Measurements from ENCODE around the gene TTN. TPM values are rescaled to one million over a fixed set of nuclear protein-coding genes. Genes with fewer than 3 reads are reported as not detected.

The TTN gene
- total RNA-seq, 1 donor from 2014 or later: under 0.01 TPM

DNA sequence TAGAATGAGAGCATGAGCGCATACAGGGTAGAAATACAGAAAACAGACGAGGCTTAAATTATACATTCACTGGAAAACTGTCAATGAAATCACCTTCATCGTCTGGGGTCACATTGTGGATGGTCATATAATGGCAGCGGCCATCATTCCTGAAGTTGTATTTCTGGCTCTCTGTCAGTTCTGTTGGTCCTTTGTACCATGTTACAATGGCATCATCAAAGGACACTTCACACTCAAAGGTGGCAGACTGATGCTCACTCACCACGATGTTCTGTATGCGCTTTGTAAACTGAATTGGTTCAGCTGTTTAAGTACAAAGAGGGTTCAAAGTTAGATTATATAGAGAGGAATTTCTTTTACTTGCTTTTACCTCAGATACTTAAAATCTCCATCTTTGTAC is 104.9 kb downstream of the TTN start:
- no peak for TF ChIP-seq CTCF (IDR thresholded peaks at IDR 0.05; ENCODE audit: insufficient read depth, low read length, severe bottlenecking)
- FAIRE-seq (no peak), DNase-seq (ENCODE audit: low read depth) (no peak)
- Histone ChIP-seq H3K4me3 (ENCODE audit: low read depth, low read length) (no peak overlapping the region), H3K36me3 (ENCODE audit: control insufficient read depth, insufficient read depth, low read length) (no peaks in the 10 kb centered on the region), H3K27me3 (ENCODE audit: control insufficient read depth, insufficient read depth, low read length) (peaks cover 1% of the 10 kb centered on the region)

GRCh38 chr2:178700922-178701342 is 106.3 kb downstream of the TTN start:
- DNase-seq (ENCODE audit: low read depth): peak; percentile 46
- TF ChIP-seq CTCF (IDR thresholded peaks at IDR 0.05; ENCODE audit: insufficient read depth, low read length, severe bottlenecking): peak; percentile 59
- FAIRE-seq: no peak
- H3K27me3 ChIP-seq (ENCODE audit: control insufficient read depth, insufficient read depth, low read length): peaks cover 1% of the 10 kb centered on the region
- H3K36me3 ChIP-seq (ENCODE audit: control insufficient read depth, insufficient read depth, low read length): no peaks in the 10 kb centered on the region
- no peak overlapping the region for H3K4me3 ChIP-seq (ENCODE audit: low read depth, low read length)

DNA sequence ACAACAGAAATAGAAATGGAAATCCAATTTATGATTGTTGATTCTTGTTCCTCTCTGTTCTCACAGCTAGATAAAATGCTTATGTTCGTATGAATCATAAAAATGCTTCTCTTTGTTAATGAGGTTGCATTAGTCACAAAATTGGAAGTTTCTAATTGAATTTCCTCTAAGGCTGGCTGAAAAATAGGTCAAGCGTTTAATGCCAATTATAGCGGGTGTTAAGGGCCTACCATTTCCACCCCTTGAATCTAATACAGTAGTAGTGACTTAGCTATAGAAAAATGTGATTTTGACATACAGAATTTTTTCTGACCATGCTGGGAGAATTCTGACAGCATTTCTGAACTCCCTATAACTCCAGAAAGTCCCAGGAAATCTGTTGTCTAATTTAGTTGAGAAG is 107.1 kb downstream of the TTN start:
- Histone ChIP-seq H3K36me3 (ENCODE audit: control insufficient read depth, insufficient read depth, low read length) (no peaks in the 10 kb centered on the region), H3K4me3 (ENCODE audit: low read depth, low read length) (no peak overlapping the region), H3K27me3 (ENCODE audit: control insufficient read depth, insufficient read depth, low read length) (peaks cover 1% of the 10 kb centered on the region)
- no peak for TF ChIP-seq CTCF (IDR thresholded peaks at IDR 0.05; ENCODE audit: insufficient read depth, low read length, severe bottlenecking)
- FAIRE-seq: no peak
- peak; percentile 14 for DNase-seq (ENCODE audit: low read depth)

DNA sequence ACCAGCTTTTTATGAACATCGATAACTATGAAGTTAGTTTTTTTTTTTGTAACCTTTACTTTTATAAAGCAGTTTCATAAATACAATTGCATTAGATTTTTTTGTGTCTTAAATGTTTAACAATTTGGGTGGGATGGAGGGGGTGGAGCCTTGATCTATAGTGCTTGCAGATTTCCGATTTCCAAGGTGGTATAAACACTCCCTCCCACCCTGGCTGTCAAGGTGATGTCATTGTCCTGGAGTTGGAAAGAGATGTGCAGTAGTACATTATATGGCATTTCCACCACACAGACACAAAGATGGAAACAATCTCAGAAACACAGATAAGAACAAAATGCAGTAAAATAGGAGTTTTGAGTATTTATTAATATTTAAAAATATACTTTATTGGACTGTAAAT is 114.4 kb downstream of the TTN start:
- DNase-seq (ENCODE audit: low read depth) (no peak), FAIRE-seq (no peak)
- TF ChIP-seq CTCF (IDR thresholded peaks at IDR 0.05; ENCODE audit: insufficient read depth, low read length, severe bottlenecking): no peak
- no peak overlapping the region for H3K4me3 ChIP-seq (ENCODE audit: low read depth, low read length)
- H3K27me3 ChIP-seq (ENCODE audit: control insufficient read depth, insufficient read depth, low read length): peaks cover 2% of the 10 kb centered on the region
- H3K36me3 ChIP-seq (ENCODE audit: control insufficient read depth, insufficient read depth, low read length): no peaks in the 10 kb centered on the region

GRCh38 chr2:178689808-178690207 is 117.4 kb downstream of the TTN start:
- Histone ChIP-seq H3K36me3 (ENCODE audit: control insufficient read depth, insufficient read depth, low read length) (no peaks in the 10 kb centered on the region), H3K27me3 (ENCODE audit: control insufficient read depth, insufficient read depth, low read length) (peaks cover 2% of the 10 kb centered on the region), H3K4me3 (ENCODE audit: low read depth, low read length) (no peak overlapping the region)
- no peak for TF ChIP-seq CTCF (IDR thresholded peaks at IDR 0.05; ENCODE audit: insufficient read depth, low read length, severe bottlenecking)
- FAIRE-seq (no peak), DNase-seq (ENCODE audit: low read depth) (no peak)

DNA sequence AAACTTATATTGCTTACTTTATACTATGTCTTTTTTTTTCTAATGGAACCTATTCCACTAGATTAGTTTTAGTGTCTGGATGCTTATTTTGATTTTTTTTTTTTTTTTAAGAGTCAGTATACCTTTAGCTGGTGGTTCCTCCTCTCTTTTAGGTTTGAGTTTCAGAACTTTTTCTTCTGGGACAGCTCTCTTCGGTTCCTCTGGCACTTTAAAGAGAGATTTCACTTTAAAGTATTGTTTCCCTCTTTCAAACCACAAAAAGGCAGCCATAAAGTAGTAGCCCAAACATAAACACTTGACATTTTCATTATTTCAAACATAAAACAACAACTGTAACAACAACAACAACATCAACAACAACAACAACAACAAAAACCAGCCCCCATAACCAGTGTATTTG is 123.3 kb downstream of the TTN start:
- FAIRE-seq (no peak), DNase-seq (ENCODE audit: low read depth) (no peak)
- Histone ChIP-seq H3K36me3 (ENCODE audit: control insufficient read depth, insufficient read depth, low read length) (no peaks in the 10 kb centered on the region), H3K4me3 (ENCODE audit: low read depth, low read length) (no peak overlapping the region), H3K27me3 (ENCODE audit: control insufficient read depth, insufficient read depth, low read length) (no peaks in the 10 kb centered on the region)
- TF ChIP-seq CTCF (IDR thresholded peaks at IDR 0.05; ENCODE audit: insufficient read depth, low read length, severe bottlenecking): no peak
